NCI-H526 (cell line): ENCODE results near the gene GGTA1.
"Not testable (repeated sequence)": the region's sequence is repeated elsewhere in the genome, so short reads cannot be mapped to it uniquely, and the experiment has no call there.

Source experiments
- DNase-seq, 2 experiments: peaks; one replicate each; lab custom pipeline; 2025; lab: John Stamatoyannopoulos, UW

Gene GGTA1

DNA sequence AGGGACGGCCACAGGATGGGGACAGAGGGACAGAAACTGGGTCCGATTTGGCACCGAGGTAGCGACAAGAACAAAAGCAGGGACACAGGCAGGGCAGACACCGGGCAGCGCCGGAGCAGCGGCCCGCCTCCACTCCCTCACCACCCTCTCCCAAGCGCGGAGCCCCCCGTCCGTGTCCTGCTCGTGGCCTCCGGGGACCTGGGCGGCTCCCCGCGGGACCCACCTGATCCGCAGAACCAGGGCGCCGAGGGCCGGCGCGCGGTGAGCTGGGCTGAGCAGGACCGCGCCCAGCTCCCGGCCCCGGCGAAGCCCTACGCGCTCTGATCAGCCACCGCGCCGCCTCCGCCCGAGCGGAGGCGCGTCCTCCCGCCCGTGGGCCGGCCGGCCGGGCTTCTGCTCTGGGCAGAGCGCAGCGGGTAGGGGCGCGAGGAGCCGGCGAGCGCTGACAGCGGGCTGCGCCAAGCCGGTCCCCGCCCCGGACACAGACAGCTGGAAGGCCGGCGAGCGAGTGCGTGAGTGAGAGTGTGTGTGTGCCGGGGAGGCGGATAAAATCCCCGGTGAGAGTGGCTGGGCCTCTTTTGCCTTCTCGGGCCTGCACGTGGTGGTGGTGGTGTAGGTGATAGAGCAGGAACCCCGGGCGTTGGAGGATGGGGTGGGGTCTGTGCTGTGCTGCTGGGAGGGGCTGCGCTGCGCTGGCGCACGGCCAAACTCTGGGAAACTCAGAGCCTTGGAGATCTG is at the start of gene GGTA1:
Gene GGTA1 (minus strand): TSS at position 418 of the 738 bp plus-strand sequence. CDS start 31,922 bp downstream, outside the sequence.
- DNase-seq = peak in 1 of 2 experiments; percentile 71

DNA sequence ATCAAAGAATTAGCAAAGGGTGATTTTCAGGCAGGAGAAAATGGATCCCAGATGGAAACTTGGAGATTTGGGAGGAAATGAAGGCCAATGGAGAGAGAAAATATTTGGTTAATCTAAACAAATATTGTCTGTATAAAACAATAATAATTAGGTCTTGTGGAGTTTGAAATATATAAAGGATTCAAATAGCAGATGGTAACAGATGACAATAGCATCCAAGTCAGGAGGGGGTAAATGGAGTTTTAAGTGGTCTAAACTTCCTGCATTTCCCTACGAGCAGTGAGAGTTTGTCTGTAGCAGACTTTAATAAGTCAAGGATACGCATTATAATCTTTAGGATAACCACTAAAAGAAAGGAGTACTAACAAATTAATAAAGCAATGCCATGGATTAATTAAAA is 49.0 kb upstream of the GGTA1 start:
- DNase-seq = no peak

DNA sequence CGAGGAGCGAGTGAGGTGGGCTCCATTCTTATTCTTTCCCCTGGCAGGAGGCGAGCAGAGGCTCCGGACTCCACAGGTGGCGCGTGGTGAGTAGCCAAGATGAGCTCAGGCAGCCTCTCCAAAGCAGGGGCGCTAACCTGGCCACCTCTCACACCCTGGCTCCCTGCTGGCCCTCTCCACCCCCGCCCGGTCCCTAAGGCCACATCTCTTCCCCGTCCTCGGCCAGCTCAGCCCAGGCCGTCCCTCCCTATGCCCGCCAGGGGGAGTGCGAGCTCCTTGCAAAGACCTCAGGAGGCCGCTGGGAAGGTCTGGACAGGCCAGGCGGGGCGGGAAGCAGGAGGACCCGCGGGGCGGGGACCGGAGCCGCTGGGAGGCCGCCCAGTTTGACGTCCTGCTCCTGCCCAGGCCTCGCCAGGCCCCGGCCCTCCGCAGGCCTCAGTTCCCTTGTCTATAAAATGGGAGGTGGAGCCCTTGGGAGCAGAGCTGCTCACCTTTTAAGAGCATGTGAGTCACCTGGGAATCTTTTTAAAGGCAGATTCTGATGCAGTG is 46.3 kb upstream of the GGTA1 start:
- DNase-seq = peak; percentile 76 to 94

GRCh38 chr9:121545150-121545874 is 45.7 kb upstream of the GGTA1 start:
- no peak for DNase-seq

DNA sequence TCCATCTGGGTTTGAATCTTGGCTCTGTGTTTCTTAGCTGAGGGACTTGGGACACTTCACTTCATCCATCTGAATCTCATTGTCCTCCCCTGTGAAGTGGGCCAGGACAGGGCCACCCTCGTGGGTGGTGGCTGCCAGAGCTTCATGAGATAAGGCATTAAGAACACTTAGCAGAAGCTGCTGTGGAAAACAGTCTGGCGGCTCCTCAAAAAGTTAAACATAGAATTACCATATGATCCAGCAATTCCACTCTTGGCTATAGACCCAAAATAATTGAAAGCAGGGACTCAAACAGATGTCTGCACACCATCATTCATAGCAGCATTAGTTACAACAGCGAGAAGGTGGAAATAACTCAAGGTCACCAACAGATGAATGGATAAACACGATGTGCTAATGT is 42.4 kb upstream of the GGTA1 start:
- no peak for DNase-seq

GRCh38 chr9:121541256-121541655 is 41.6 kb upstream of the GGTA1 start:
- no peak for DNase-seq

- DNase-seq = peak in 1 of 2 experiments; percentile 54
Measured at GRCh38 chr9:121538221-121538620, 38.6 kb upstream of the GGTA1 start.

- DNase-seq = no peak
Measured at GRCh38 chr9:121537283-121537682, 37.6 kb upstream of the GGTA1 start.

DNA sequence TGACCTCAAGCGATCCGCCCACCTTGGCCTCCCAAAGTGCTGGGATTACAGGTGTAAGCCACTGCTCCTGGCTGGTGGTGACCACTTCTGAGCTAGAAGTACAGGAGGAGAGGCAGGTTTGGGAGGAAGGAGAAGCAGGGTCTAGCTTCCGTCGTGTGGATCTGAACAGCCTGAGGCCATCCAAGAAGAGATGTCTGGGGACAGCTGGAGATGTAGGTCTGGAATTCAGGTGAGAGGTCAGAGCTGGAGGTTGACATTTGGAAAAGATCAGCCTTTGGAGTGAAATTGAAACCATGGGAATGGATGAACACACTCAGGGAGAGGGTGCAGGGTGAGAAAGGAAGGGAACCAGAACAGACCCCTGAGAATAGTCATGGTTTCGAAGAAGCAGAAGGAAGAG is 33.2 kb upstream of the GGTA1 start:
- no peak for DNase-seq

DNA sequence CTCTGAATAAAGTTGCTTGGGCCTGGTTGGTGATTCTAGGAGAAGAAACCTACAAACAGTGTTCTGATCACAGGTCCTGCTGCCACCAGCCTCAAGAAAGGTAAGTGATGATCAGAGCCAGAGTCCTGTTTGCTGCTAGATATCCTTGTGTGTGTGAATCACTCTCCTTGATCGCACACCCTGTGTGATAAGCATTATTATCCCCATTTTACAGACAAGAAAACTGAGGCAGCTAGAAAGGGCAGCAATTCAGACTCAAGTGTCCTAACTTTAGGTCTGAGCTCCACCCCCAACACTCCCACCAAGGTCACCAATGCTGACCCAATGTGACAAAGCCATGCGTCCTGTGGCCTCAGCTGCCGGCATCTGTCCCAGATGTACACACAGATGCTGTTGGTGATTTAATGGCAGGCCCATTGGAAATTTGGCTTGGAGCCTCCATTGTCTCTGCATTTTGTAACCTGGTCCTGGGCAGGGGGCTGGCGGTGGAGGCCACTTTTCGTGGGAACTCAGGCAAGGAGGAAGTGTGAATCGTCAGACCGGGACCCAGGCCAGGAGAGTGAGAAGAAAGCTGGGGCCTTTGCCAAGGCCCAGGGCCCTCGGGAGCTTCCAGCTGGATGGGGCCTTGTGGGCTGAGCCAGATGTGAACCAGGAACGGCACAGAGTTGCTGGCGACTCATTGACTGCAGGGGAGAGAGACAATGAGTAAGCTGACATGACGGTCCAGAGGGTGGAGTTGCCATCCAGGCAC is 29.8 kb upstream of the GGTA1 start:
- DNase-seq = no peak

GRCh38 chr9:121528642-121529041 is 29.0 kb upstream of the GGTA1 start:
- no peak for DNase-seq

DNA sequence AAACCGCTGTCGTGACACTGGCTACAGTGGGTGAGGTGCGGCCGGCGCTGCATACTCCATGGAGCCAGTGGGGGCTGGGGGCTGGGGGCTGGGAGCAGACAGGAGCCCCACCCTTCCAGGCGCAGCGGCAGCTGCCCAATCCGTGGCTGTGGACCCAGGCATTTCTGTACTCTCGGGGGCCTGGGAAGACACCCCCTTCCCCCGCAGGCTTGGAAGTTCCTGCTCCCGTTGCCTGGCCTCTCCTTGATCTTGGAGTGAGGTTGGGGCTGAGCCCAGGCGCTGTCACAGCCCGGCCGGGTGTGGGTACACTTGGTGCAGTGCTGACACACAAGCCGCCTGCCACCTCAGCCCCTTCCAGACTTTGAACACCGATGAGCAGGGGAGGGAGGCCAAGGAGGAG is 27.7 kb upstream of the GGTA1 start:
- DNase-seq = no peak

GRCh38 chr9:121519688-121520087 is 20.0 kb upstream of the GGTA1 start:
- DNase-seq = not testable (repeated sequence)

DNA sequence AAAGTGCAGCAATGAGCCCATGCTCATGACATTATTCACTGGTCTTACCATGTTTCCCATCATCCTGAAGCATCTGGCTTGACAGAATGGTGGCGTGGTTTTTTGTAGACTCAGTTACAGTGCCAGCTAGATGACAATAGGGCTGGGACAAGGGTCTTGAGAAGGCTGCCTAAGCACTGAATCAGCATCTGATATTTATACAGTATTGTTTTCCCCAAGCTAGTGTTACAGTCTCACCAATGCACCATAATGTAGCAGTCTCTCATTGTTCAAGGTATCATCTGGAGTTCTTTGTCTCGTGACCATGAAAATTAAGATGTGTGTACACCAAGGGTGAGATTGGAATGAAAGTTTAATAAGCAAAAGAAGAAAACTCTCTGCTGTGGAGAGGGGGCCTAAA is 19.0 kb upstream of the GGTA1 start:
- DNase-seq = no peak

DNA sequence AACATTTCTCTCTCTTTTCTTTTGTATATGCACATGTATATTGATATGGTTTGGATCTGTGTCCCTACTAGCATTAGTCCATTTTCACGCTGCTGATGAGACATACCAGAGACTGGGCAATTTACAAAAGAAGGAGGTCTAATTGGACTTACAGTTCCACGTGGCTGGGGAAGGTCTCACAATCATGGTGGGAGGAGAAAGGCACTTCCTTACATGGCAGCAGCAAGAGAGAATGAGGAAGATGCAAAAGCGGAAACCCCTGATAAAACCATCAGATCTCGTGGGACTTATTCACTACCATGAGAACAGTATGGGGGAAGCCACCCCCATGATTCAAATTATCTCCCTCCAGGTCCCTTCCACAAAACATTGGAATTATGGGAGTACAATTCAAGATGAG is 13.5 kb upstream of the GGTA1 start:
- DNase-seq = not testable (repeated sequence)

DNA sequence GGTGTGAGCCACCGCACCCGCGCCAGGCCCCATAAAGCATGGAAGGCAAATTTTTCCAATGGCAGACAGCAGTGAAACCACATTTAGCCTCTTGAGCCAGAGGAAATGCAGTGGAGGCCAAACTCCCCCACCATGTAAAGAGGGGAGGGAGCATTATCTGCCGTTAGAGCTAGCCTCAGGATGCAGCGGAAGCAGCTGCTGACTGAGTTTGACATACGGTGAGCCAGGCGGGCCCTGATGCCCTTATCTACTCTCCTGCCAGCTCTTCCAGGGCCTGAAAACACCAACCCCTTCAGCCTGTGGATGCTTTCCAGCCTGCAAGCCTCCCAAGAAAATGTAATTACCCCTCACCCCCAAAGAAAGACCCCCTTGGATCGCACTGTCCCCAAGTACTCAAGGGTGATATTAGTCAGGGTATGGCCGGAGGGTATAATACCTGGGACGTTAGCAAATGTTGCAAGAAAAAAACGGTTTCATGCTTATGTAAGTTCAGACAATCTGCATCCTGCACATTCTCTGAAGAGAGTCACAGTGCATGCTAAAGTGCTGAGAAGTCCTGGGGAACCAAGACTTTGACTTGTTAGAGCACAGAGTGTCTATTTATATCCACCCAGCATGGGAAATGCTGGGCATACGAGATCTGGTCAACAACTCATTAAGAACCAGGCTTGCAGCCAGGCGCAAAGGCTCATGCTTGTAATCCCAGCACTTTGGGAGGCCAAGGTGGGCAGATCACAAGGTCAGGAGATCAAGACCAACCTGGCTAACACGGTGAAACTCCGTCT is 11.3 kb upstream of the GGTA1 start:
- DNase-seq = no peak

GRCh38 chr9:121509180-121509579 is 9.5 kb upstream of the GGTA1 start:
- no peak for DNase-seq

GRCh38 chr9:121508415-121508814 is 8.8 kb upstream of the GGTA1 start:
- peak; percentile 66 to 74 for DNase-seq

GRCh38 chr9:121505903-121506735 is 6.5 kb upstream of the GGTA1 start:
- no peak for DNase-seq

DNA sequence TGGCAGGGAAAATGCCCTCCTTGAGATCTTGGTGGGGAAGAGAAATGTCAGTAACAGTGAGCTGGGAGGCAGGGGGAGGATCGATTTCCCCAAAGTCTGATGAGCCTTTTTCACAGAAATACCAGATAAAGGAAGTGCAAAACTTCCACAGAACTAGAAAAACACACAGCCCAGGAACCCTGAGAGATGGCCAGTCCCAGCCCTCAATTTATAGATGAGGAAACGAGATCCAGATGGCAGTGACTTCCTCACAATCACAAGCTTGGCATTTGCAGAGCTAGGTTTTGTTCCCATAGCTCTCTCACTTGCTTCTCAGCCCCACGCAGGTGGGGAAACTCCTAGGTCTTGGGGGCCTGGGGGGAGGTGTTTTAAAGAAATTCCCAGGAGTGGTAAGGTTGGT is 3.8 kb upstream of the GGTA1 start:
- no peak for DNase-seq

DNA sequence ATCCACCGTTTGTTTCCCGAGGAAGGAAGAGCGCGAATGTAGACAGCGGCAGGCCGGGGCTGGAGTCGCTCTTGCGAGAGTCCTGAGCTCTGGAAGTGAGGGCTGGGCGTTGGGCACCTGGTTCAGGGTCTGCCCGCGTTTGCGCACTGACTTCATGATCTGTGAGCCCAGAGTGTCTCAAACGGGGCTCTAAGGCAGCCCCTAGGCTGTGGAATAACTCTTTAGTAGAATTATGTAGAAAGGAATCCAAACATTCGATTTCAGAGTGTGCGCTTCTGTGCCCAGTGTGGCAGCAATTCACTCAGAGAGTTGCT is 478 bp upstream of the GGTA1 start:
- DNase-seq = peak in 1 of 2 experiments; percentile 71
